Endothelial cell of umbilical vein (primary cell): ENCODE data around the gene FUT8. TPM values are rescaled to one million over a fixed set of nuclear protein-coding genes. Genes with fewer than 3 reads are reported as not detected.

Experiments
- BruUV-seq: library from RNA; stranded (reverse); fragments of 400-500 nt; replicated peaks from 2 replicates; lab custom pipeline; 2021; lab: Mats Ljungman, UMichigan
- CTCF ChIA-PET: fragments of 300-600, 350-600 bp; sonication (Branson Sonifier 250); formaldehyde crosslinking; loops from one replicate; lab custom pipeline; 2021; ENCODE audit warnings: antibody characterized with exemption, inconsistent platforms; lab: Charles Lee
- POLR2A ChIA-PET: fragments of 300-600, 350-600 bp; sonication (Branson Sonifier 250); formaldehyde crosslinking; loops from one replicate; lab custom pipeline; 2021; ENCODE audit warnings: antibody characterized with exemption, inconsistent platforms; lab: Charles Lee
- DNase-seq: peaks from one replicate; pipeline ENCODE4 v3.0.0-alpha.2; 2011; ENCODE audit warnings: low read depth, low spot score
- FAIRE-seq: peaks from 2 replicates; lab custom pipeline; 2011; peaks lifted over from hg19 to GRCh38; lab: Jason Lieb, UNC
- H2AFZ ChIP-seq: 2 replicates; pipeline ENCODE4 v1.6.0; 2012; ENCODE audit warnings: low read depth, low read length, control low read depth, inconsistent platforms
- H3K27ac ChIP-seq: 2 replicates; pipeline ENCODE4 v1.5.1; 2011; ENCODE audit warnings: low read depth, mild to moderate bottlenecking, control low read depth, low read length, moderate library complexity; ENCODE audit not compliant: insufficient read depth
- H3K27me3 ChIP-seq, 2 experiments: 2 replicates each; pipeline versions ENCODE4 v1.6.0 to v1.6.1; 2011; ENCODE audit warnings: low read length in 2 of 2, mixed read lengths in 1 of 2; ENCODE audit not compliant: control insufficient read depth in 2 of 2, insufficient read depth in 2 of 2
- H3K36me3 ChIP-seq, 2 experiments: 2 replicates in 1 of 2; 3 replicates in 1 of 2; pipeline ENCODE4 v1.5.1; 2011; ENCODE audit warnings: low read length in 2 of 2, mild to moderate bottlenecking in 1 of 2, moderate library complexity in 1 of 2; ENCODE audit not compliant: control insufficient read depth in 2 of 2, insufficient read depth in 2 of 2; ENCODE audit errors: extremely low read depth in 1 of 2
- H3K4me1 ChIP-seq: 3 replicates; pipeline ENCODE4 v1.5.1; 2011; ENCODE audit warnings: mild to moderate bottlenecking, low read length; ENCODE audit not compliant: control insufficient read depth, insufficient read depth; ENCODE audit errors: extremely low read depth
- H3K4me2 ChIP-seq: 2 replicates; pipeline ENCODE4 v1.6.1; 2011; ENCODE audit warnings: low read length, control low read depth, mixed read lengths; ENCODE audit not compliant: insufficient read depth
- H3K4me3 ChIP-seq, 3 experiments: fragments of 200-600 bp in 1 of 3; sonication (generic), shearing (Covaris generic) in 1 of 3; replicated peaks in 1 of 3; 2 replicates each; pipeline ENCODE4 v1.5.1; 2011 to 2016; ENCODE audit warnings: control low read depth in 3 of 3, low read length in 3 of 3, mild to moderate bottlenecking in 2 of 3, inconsistent platforms in 1 of 3, low read depth in 1 of 3, moderate library complexity in 1 of 3; ENCODE audit not compliant: insufficient read depth in 1 of 3
- H3K79me2 ChIP-seq: 2 replicates; pipeline ENCODE4 v1.6.0; 2012; ENCODE audit warnings: low read length, inconsistent platforms; ENCODE audit not compliant: control insufficient read depth, insufficient read depth
- H3K9ac ChIP-seq: replicated peaks from 2 replicates; pipeline ENCODE3; 2011; ENCODE audit warnings: low read length, control low read depth; ENCODE audit not compliant: insufficient read depth; ENCODE audit errors: extremely low read depth
- H3K9me1 ChIP-seq: replicated peaks from 3 replicates; pipeline ENCODE4 v1.6.0; 2011; ENCODE audit warnings: mild to moderate bottlenecking, low read length; ENCODE audit not compliant: control insufficient read depth, insufficient read depth; ENCODE audit errors: extremely low read depth
- H3K9me3 ChIP-seq: replicated peaks from 2 replicates; pipeline ENCODE4 v1.5.1; 2012; ENCODE audit warnings: low read length, inconsistent platforms; ENCODE audit not compliant: control insufficient read depth, insufficient read depth
- H4K20me1 ChIP-seq: replicated peaks from 2 replicates; pipeline ENCODE3; 2011; ENCODE audit warnings: mild to moderate bottlenecking, low read length; ENCODE audit not compliant: control insufficient read depth, insufficient read depth; ENCODE audit errors: extremely low read depth
- CTCF ChIP-seq, 2 donors: IDR thresholded peaks; 1 replicate in 1 of 2; 2 replicates in 1 of 2; pipeline ENCODE4 v1.5.1; 2011; ENCODE audit warnings: low read length in 2 of 2, mild to moderate bottlenecking in 2 of 2, moderate library complexity in 2 of 2, control low read depth in 1 of 2, inconsistent platforms in 1 of 2, low read depth in 1 of 2; ENCODE audit not compliant: insufficient read depth in 1 of 2; ENCODE audit errors: extremely low read depth in 1 of 2
- EZH2 ChIP-seq: IDR thresholded peaks from 2 replicates; pipeline ENCODE4 v1.6.1; 2012; ENCODE audit warnings: borderline replicate concordance, low read depth, mild to moderate bottlenecking, moderate library complexity, low read length, inconsistent platforms; ENCODE audit not compliant: severe bottlenecking
- FOS ChIP-seq: IDR thresholded peaks from 2 replicates; pipeline ENCODE4 v1.6.1; 2011; ENCODE audit warnings: mild to moderate bottlenecking, low read length, moderate library complexity, borderline replicate concordance; ENCODE audit not compliant: insufficient read depth
- GATA2 ChIP-seq: IDR thresholded peaks from 2 replicates; pipeline ENCODE4 v1.7.0; 2011; ENCODE audit warnings: low read depth, mild to moderate bottlenecking, moderate library complexity, mixed read lengths, low read length; ENCODE audit not compliant: insufficient read length, insufficient read depth
- JUN ChIP-seq: IDR thresholded peaks from 2 replicates; pipeline ENCODE4 v1.6.1; 2011; ENCODE audit warnings: borderline replicate concordance, low read depth; ENCODE audit not compliant: insufficient read length, insufficient read depth
- MAX ChIP-seq: IDR thresholded peaks from 2 replicates; pipeline ENCODE4 v1.6.1; 2011; ENCODE audit not compliant: insufficient read depth, insufficient read length
- MYC ChIP-seq: IDR thresholded peaks from one replicate; pipeline ENCODE4 v1.6.1; 2011; ENCODE audit warnings: mild to moderate bottlenecking, low read depth, low read length
- POLR2A ChIP-seq: IDR thresholded peaks from 2 replicates; pipeline ENCODE4 v1.6.1; 2012; ENCODE audit warnings: low read depth, mild to moderate bottlenecking, control low read depth, low read length
- POLR2AphosphoS5 ChIP-seq: IDR thresholded peaks from 2 replicates; pipeline ENCODE4 v1.6.1; 2012; ENCODE audit warnings: low read depth, mild to moderate bottlenecking, control low read depth, low read length, moderate library complexity; ENCODE audit not compliant: insufficient read depth
- dilution Hi-C: fragments of 300-500 bp; cut with MboI; formaldehyde crosslinking; loops from one replicate; pipeline ENCODE4 v1.15.0; 2019; ENCODE audit warnings: low sequenced_read_pairs; ENCODE audit not compliant: extremely low pct_ligation_motif_present
- intact Hi-C: fragments of 100-400 bp; cut with micrococcal nuclease; formaldehyde crosslinking; loops from one replicate; pipeline ENCODE4 v1.10.0; 2022
- polyA plus RNA-seq, 4 experiments: library from polyadenylated mRNA; depleted of rRNA in 3 of 4; stranded (reverse) in 3 of 4; unstranded in 1 of 4; fragments of >200 nt; gene quantifications; 2 replicates each; pipeline versions ENCODE4 v1.2.1 to v1.2.3, GENCODE V29; 2011 to 2012; ENCODE audit warnings: missing spikeins in 1 of 4
- total RNA-seq: library from RNA; stranded (reverse); gene quantifications from 2 replicates; pipeline ENCODE4 v1.2.3, GENCODE V29; 2021

The FUT8 gene
- total and polyA plus RNA-seq, 2 donors (not counting 3 experiments of a cell fraction or from before 2014, with no cell fraction given): 16.7 to 38.8 TPM

- Histone ChIP-seq H4K20me1 (no peaks in the 10 kb centered on the region), H3K79me2 (no peaks in the 10 kb centered on the region), H3K4me3 (no peak overlapping the region), H3K27ac (no peak overlapping the region), H2AFZ (no peak overlapping the region), H3K4me1 (no peaks in the 10 kb centered on the region), H3K9ac (no peak overlapping the region), H3K36me3 (no peaks in the 10 kb centered on the region), H3K4me2 (no peak overlapping the region), H3K27me3 (no peaks in the 10 kb centered on the region), H3K9me1 (no peaks in the 10 kb centered on the region), H3K9me3 (no peaks in the 10 kb centered on the region)
- TF ChIP-seq MAX: no peak
- TF ChIP-seq FOS: no peak
- no peak for TF ChIP-seq EZH2
- TF ChIP-seq GATA2: no peak
- no peak for TF ChIP-seq CTCF (IDR thresholded peaks at IDR 0.05; ENCODE audit: extremely low read depth in 1 of 2, insufficient read depth in 1 of 2, low read depth in 1 of 2, low read length in 2 of 2)
- TF ChIP-seq POLR2AphosphoS5: no peak
- no peak for TF ChIP-seq JUN
- no peak for TF ChIP-seq POLR2A
- no peak for TF ChIP-seq MYC
- dilution Hi-C loops: no loop called here
- BruUV-seq: no TSS peak
- FAIRE-seq: no peak
- no peak for DNase-seq
- intact Hi-C loops: no loop called here
- ChIA-PET POLR2A (no interaction called here), CTCF (interaction anchor here (0.8 kb wide), 1 partner anchor 55 kb away, joined by 3 read pairs; no protein-coding TSS in a partner anchor)
Observed at GRCh38 chr14:65656554-65656953, 244.0 kb downstream of the FUT8 start.
